ENCODE data around the gene HOXA2. TPM values are rescaled to one million over a fixed set of nuclear protein-coding genes. Genes with fewer than 3 reads are reported as not detected.

Gene HOXA2
- total and polyA plus RNA-seq, 2 experiments from 2014 or later, result 0.07 TPM; not detected in 1

DNA sequence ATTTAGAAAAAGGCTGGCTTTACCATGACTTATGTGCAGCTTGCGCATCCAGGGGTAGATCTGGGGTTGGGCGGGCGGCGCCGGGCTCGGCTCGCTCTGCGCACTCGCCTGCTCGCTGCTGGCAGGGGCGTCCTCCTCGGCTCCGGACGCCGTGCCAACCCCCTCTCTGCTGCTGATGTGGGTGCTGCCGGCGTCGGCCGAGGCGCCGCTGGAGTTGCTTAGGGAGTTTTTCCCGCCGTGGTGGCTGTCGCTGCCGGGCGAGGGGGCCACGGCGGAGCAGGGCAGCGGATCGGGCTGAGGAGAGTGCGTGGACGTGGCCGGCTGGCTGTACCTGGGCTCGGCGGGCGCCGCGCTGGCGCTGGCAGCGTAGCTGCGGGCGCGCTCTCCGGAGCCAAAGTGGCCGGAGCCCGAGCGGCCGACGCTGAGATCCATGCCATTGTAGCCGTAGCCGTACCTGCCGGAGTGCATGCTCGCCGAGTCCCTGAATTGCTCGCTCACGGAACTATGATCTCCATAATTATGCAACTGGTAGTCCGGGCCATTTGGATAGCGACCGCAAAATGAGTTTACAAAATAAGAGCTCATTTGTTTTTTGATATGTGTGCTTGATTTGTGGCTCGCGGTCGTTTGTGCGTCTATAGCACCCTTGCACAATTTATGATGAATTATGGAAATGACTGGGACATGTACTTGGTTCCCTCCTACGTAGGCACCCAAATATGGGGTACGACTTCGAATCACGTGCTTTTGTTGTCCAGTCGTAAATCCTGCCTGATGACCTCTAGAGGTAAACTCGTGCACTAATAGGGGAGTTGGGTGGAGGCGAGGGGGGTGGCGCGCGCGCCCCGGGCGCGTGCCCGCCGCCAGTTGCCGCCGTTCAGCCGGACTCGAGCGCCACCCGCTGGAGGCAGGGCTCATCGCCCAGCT, 40.8 kb upstream of the HOXA2 start, which contains the start of gene HOXA5:
Gene HOXA5, minus strand, starts transcription at position 659 of the 927 bp plus-strand sequence. Its CDS starts 74 bp downstream, at position 585.
- peak within 1 kb of the TSS; percentile 68 for H2AFZ ChIP-seq
- H3K4me1 ChIP-seq (ENCODE audit: insufficient read depth), result peaks cover 20% of the 10 kb centered on the region
- TF ChIP-seq, protein P1, sequence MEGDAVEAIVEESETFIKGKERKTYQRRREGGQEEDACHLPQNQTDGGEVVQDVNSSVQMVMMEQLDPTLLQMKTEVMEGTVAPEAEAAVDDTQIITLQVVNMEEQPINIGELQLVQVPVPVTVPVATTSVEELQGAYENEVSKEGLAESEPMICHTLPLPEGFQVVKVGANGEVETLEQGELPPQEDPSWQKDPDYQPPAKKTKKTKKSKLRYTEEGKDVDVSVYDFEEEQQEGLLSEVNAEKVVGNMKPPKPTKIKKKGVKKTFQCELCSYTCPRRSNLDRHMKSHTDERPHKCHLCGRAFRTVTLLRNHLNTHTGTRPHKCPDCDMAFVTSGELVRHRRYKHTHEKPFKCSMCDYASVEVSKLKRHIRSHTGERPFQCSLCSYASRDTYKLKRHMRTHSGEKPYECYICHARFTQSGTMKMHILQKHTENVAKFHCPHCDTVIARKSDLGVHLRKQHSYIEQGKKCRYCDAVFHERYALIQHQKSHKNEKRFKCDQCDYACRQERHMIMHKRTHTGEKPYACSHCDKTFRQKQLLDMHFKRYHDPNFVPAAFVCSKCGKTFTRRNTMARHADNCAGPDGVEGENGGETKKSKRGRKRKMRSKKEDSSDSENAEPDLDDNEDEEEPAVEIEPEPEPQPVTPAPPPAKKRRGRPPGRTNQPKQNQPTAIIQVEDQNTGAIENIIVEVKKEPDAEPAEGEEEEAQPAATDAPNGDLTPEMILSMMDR (IDR thresholded peaks at IDR 0.05; ENCODE audit: poor library complexity), result peak; percentile 56
- TF ChIP-seq EZH2 (IDR thresholded peaks at IDR 0.05; ENCODE audit: borderline replicate concordance) (peak; percentile 79), EZH2phosphoT487 (IDR thresholded peaks at IDR 0.05; ENCODE audit: low read depth, severe bottlenecking, unreplicated experiment) (peak; percentile 3)
- 5% methylated on average over 68 of the region's 86 CpGs for WGBS (ENCODE audit: low lambda C conversion rate, missing lambda C conversion rate)
- no peak for DNase-seq (ENCODE audit: low spot score)
- no peaks in the 10 kb centered on the region for H4K20me1 ChIP-seq (ENCODE audit: insufficient read depth, poor library complexity, severe bottlenecking)
- peak within 1 kb of the TSS; percentile 26 for H3K4me3 ChIP-seq
- peak within 1 kb of the TSS; percentile 96 for H3K4me2 ChIP-seq
- H3K36me3 ChIP-seq (replicated peaks; ENCODE audit: insufficient read depth, low read depth), result no peaks in the 10 kb centered on the region
- no peaks in the 10 kb centered on the region for H3K79me2 ChIP-seq
- peaks cover 99% of the 10 kb centered on the region for H3K27me3 ChIP-seq
- H3K27ac ChIP-seq, result no peak within 1 kb of the TSS
- H3K9me2 ChIP-seq (replicated peaks; ENCODE audit: insufficient read depth), result no peaks in the 10 kb centered on the region
- no peaks in the 10 kb centered on the region for H3K9me3 ChIP-seq (ENCODE audit: low read depth)

DNA sequence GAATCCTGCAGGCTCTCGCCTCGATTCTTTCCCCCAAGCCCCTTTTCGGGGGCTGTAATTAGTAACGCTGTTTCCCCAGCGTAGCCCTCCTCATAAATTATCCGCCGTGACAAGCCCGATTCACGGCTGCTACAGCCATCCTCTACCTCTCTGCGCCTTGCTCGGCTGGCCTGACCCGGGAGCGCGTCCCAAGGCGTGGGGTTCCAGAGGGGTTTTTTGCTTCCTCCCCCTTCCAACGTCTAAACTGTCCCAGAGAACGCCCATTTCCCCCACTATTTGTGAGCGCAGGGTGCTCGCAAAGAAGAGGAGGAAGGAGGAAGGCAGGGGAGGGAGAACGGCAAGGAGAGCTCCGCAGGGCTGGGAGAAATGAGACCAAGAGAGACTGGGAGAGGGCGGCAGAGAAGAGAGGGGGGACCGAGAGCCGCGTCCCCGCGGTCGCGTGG, 40.1 kb upstream of the HOXA2 start:
- Histone ChIP-seq H3K4me1 (ENCODE audit: insufficient read depth) (peaks cover 20% of the 10 kb centered on the region), H3K4me3 (peak overlapping the region; percentile 10), H3K27me3 (peaks cover 100% of the 10 kb centered on the region), H3K4me2 (peak overlapping the region; percentile 96), H3K36me3 (replicated peaks; ENCODE audit: insufficient read depth, low read depth) (no peaks in the 10 kb centered on the region), H3K79me2 (no peaks in the 10 kb centered on the region), H3K9me2 (replicated peaks; ENCODE audit: insufficient read depth) (no peaks in the 10 kb centered on the region), H3K27ac (no peak overlapping the region), H3K9me3 (ENCODE audit: low read depth) (no peaks in the 10 kb centered on the region), H2AFZ (peak overlapping the region; percentile 68), H4K20me1 (ENCODE audit: insufficient read depth, poor library complexity, severe bottlenecking) (no peaks in the 10 kb centered on the region)
- DNase-seq (ENCODE audit: low spot score), result no peak
- WGBS (ENCODE audit: low lambda C conversion rate, missing lambda C conversion rate), result 10% methylated on average over 28 of the region's 29 CpGs
- TF ChIP-seq EZH2phosphoT487 (IDR thresholded peaks at IDR 0.05; ENCODE audit: low read depth, severe bottlenecking, unreplicated experiment) (peak; percentile 41), EZH2 (IDR thresholded peaks at IDR 0.05; ENCODE audit: borderline replicate concordance) (peak; percentile 95)
- TF ChIP-seq, protein P1 (IDR thresholded peaks at IDR 0.05; ENCODE audit: poor library complexity), result no peak

DNA sequence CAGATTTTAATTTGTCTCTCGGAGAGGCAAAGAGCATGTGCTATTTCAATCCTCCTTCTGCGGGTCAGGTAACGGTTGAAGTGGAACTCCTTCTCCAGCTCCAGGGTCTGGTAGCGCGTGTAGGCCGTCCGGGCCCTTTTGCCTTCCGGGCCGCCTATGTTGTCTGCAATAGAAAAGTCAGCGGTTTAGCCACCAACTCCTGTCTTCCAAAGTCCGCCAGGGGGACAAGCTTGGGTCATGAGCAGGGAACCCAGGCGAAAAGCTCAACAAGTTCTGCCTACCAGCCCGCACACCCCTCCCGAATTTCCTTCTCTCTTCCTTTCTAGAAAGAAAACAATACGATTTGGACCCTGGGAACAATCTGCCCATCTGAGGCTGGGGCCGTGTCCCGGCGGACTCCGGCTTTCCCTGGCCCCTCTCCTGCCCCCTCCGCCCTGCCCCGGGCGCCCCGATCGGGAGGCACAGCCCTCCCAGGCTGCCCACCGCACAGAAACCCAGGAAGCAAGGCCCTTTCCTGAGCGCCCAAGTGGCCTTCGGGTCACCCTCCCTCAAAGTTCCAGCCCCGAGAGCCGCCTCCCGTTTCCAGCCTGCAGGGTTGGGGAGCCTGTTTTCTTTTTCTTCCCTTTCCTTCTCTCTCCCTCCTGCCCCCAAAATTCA, 39.6 kb upstream of the HOXA2 start:
- no peaks in the 10 kb centered on the region for H4K20me1 ChIP-seq (ENCODE audit: insufficient read depth, poor library complexity, severe bottlenecking)
- H3K4me1 ChIP-seq (ENCODE audit: insufficient read depth), result peaks cover 20% of the 10 kb centered on the region
- peaks cover 100% of the 10 kb centered on the region for H3K27me3 ChIP-seq
- TF ChIP-seq EZH2phosphoT487 (IDR thresholded peaks at IDR 0.05; ENCODE audit: low read depth, severe bottlenecking, unreplicated experiment) (no peak), EZH2 (IDR thresholded peaks at IDR 0.05; ENCODE audit: borderline replicate concordance) (no peak)
- TF ChIP-seq, protein P1 (IDR thresholded peaks at IDR 0.05; ENCODE audit: poor library complexity), result no peak
- no peaks in the 10 kb centered on the region for H3K9me3 ChIP-seq (ENCODE audit: low read depth)
- H3K9me2 ChIP-seq (replicated peaks; ENCODE audit: insufficient read depth), result no peaks in the 10 kb centered on the region
- H3K79me2 ChIP-seq, result no peaks in the 10 kb centered on the region
- H2AFZ ChIP-seq, result no peak overlapping the region
- peak overlapping the region; percentile 96 for H3K4me2 ChIP-seq
- H3K36me3 ChIP-seq (replicated peaks; ENCODE audit: insufficient read depth, low read depth), result no peaks in the 10 kb centered on the region
- no peak for DNase-seq (ENCODE audit: low spot score)
- WGBS (ENCODE audit: low lambda C conversion rate, missing lambda C conversion rate), result 26% methylated on average over 26 of the region's 30 CpGs
- no peak overlapping the region for H3K27ac ChIP-seq
- H3K4me3 ChIP-seq, result peak overlapping the region; percentile 10

Measured in hepatocyte (in vitro differentiated cells).